Upper lobe of left lung (tissue), 6 donors: Measurements from ENCODE around the gene GBX2. TPM values are rescaled to one million over a fixed set of nuclear protein-coding genes. Genes with fewer than 3 reads are reported as not detected.

Source experiments
- ATAC-seq, 2 donors: fragments of 200-7000 bp; cut with Tn5 transposase; one replicate each; pipeline ENCODE4 v1.9.1; 2022; ENCODE audit warnings: mild to moderate bottlenecking in 2 of 2, moderate library complexity in 2 of 2; ENCODE audit not compliant: low FRiP score in 2 of 2
- DNase-seq, 2 donors: peaks; one replicate each; pipeline ENCODE4 v3.0.0-alpha.2; 2019 to 2020
- H3K27ac ChIP-seq, 4 donors: fragments of 200-600 bp; sonication (generic); one replicate each; pipeline ENCODE4 v1.5.1; 2016 to 2019
- H3K27me3 ChIP-seq, 4 donors: fragments of 200-600 bp; sonication (generic); one replicate each; pipeline ENCODE4 v1.5.1; 2017 to 2019
- H3K36me3 ChIP-seq, 4 donors: fragments of 200-600 bp; sonication (generic); one replicate each; pipeline ENCODE4 v1.5.1; 2016 to 2019
- H3K4me1 ChIP-seq, 4 donors: fragments of 200-600 bp; sonication (generic); one replicate each; pipeline ENCODE4 v1.5.1; 2018 to 2019
- H3K4me3 ChIP-seq, 4 donors: fragments of 200-600 bp; sonication (generic); one replicate each; pipeline ENCODE4 v1.5.1; 2017 to 2019; ENCODE audit warnings: mild to moderate bottlenecking in 2 of 4, moderate library complexity in 1 of 4
- H3K9me3 ChIP-seq, 4 donors: fragments of 200-600 bp; sonication (generic); one replicate each; pipeline ENCODE4 v1.5.1; 2018 to 2019
- EP300 ChIP-seq, 4 donors: sonication (generic); formaldehyde crosslinking; IDR thresholded peaks; one replicate each; pipeline ENCODE4 v1.5.1; 2017; ENCODE audit warnings: antibody characterized with exemption in 4 of 4, control low read depth in 2 of 4
- POLR2A ChIP-seq, 4 donors: fragments of 450-650 bp; IDR thresholded peaks; one replicate each; pipeline ENCODE4 v1.5.1; 2016 to 2017; ENCODE audit warnings: antibody characterized with exemption in 4 of 4, mild to moderate bottlenecking in 2 of 4
- POLR2AphosphoS5 ChIP-seq, 2 donors: sonication (generic); formaldehyde crosslinking; IDR thresholded peaks; one replicate each; pipeline ENCODE4 v1.5.1; 2017; ENCODE audit warnings: antibody characterized with exemption in 2 of 2
- WGBS, 2 donors: methylation state at CpG; one replicate each; pipeline ENCODE4 v1.1.5; 2017 to 2018; 5-methylcytosine and 5-hydroxymethylcytosine counted together
- total RNA-seq, 6 donors: library from RNA; depleted of rRNA in 4 of 6; stranded (reverse); fragments of >200 nt in 4 of 6; gene quantifications; one replicate each; pipeline versions ENCODE4 v1.1.0 to v1.2.1, GENCODE V29; 2016 to 2021
- TF ChIP-seq, protein P1 (sequence below), 6 experiments: fragments of 450-650 bp in 4 of 6; fragments of 200-600 bp in 2 of 6; sonication (generic) in 2 of 6; IDR thresholded peaks; one replicate each; pipeline ENCODE4 v1.5.1; 2016 to 2019; ENCODE audit warnings: antibody characterized with exemption in 6 of 6
- donor health status: DM: no; HTN: no; CAD: no; lungs with moderate emphysema.
- donor health status: DM: no; HTN: yes; CAD: no; lungs with severe emphysema.

GBX2 gene
- total RNA-seq, 6 donors from 2014 or later: not detected

GRCh38 chr2:236169741-236170589, 1.8 kb upstream of the GBX2 start:
- Histone ChIP-seq H3K36me3 (no peaks in the 10 kb centered on the region), H3K27me3 (peaks cover 2 to 90% (median 62%) of the 10 kb centered on the region in 4 donors), H3K9me3 (no peaks in the 10 kb centered on the region), H3K4me3 (no peak overlapping the region), H3K27ac (no peak overlapping the region), H3K4me1 (peaks cover 35 to 52% (median 41%) of the 10 kb centered on the region in 4 donors)
- ATAC-seq: no peak
- WGBS, 2 donors: 7 to 9% methylated on average over 35 to 38 of the region's 38 CpGs
- TF ChIP-seq POLR2AphosphoS5 (IDR thresholded peaks at IDR 0.05) (no peak), EP300 (IDR thresholded peaks at IDR 0.05) (no peak), POLR2A (IDR thresholded peaks at IDR 0.05) (no peak)
- TF ChIP-seq, protein P1, sequence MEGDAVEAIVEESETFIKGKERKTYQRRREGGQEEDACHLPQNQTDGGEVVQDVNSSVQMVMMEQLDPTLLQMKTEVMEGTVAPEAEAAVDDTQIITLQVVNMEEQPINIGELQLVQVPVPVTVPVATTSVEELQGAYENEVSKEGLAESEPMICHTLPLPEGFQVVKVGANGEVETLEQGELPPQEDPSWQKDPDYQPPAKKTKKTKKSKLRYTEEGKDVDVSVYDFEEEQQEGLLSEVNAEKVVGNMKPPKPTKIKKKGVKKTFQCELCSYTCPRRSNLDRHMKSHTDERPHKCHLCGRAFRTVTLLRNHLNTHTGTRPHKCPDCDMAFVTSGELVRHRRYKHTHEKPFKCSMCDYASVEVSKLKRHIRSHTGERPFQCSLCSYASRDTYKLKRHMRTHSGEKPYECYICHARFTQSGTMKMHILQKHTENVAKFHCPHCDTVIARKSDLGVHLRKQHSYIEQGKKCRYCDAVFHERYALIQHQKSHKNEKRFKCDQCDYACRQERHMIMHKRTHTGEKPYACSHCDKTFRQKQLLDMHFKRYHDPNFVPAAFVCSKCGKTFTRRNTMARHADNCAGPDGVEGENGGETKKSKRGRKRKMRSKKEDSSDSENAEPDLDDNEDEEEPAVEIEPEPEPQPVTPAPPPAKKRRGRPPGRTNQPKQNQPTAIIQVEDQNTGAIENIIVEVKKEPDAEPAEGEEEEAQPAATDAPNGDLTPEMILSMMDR (IDR thresholded peaks at IDR 0.05): no peak
- no peak for DNase-seq

- Histone ChIP-seq H3K4me3 (no peak overlapping the region), H3K27me3 (peaks cover 2 to 91% (median 67%) of the 10 kb centered on the region in 4 donors), H3K36me3 (no peaks in the 10 kb centered on the region), H3K9me3 (no peaks in the 10 kb centered on the region), H3K27ac (no peak overlapping the region), H3K4me1 (peaks cover 42 to 59% (median 48%) of the 10 kb centered on the region in 4 donors)
- DNase-seq (no peak), ATAC-seq (no peak)
- TF ChIP-seq, protein P1 (IDR thresholded peaks at IDR 0.05): no peak
- no peak for TF ChIP-seq EP300 (IDR thresholded peaks at IDR 0.05)
- TF ChIP-seq POLR2AphosphoS5 (IDR thresholded peaks at IDR 0.05): no peak
- no peak for TF ChIP-seq POLR2A (IDR thresholded peaks at IDR 0.05)
- WGBS, 2 donors: 7 to 10% methylated on average over 35 to 36 of the region's 36 CpGs
These were observed 1.1 kb upstream of the GBX2 start for GRCh38 chr2:236169151-236169721.

DNA sequence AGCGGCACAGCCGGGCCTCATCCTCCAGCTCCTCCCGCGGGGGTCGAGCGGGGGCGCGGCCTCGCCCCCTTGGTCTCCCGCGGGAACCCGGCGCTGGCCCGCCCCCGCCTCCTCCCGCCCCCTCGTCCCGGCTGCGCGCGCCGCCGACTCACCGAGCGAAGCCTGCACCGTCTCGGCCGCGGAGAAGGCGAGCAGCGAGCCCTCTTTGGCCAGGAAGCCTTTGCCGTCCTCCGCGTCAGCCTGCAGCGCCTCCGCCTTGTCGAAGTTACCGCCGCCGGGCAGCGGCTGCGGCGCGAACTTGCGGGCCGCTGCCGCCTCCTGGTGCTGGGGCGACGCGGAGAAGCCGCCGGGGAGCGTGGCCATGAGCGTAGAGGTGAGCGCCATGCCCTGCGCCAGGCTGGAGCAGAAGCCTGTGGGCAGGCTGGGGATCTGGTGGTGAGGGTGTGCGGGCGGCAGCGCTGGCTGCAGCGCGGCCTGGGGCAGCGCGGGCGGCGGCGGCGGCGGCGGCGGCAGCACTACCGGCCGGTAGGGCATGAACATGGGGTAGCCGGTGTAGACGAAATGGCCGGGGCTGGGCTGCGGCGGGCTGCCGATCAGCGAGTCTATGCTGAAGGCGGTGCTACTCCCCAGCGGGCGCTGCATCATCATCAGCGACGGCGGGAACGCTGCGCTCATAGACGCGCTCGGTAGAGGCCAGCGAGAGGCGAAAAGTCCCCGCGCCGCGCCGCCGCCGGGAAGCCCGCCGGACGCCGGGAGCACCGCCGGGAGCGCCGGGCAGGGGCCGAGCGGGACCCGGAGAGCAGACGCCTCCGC, 683 bp downstream of the GBX2 start:
- Histone ChIP-seq H3K4me3 (peak overlapping the region in 3 of 4 donors; percentile 18 to 42 (median 32)), H3K27ac (no peak overlapping the region), H3K36me3 (no peaks in the 10 kb centered on the region), H3K27me3 (peaks cover 4 to 89% (median 65%) of the 10 kb centered on the region in 4 donors), H3K9me3 (no peaks in the 10 kb centered on the region), H3K4me1 (peaks cover 50 to 63% (median 59%) of the 10 kb centered on the region in 4 donors)
- ATAC-seq: peak in 1 of 2 donors; percentile 16
- peak in 1 of 2 donors; percentile 84 for DNase-seq
- 0 to 6% methylated on average over 7 to 70 of the region's 112 CpGs for WGBS, 2 donors
- TF ChIP-seq, protein P1 (IDR thresholded peaks at IDR 0.05): peak in 1 of 6 experiments; percentile 14
- no peak for TF ChIP-seq EP300 (IDR thresholded peaks at IDR 0.05)

DNA sequence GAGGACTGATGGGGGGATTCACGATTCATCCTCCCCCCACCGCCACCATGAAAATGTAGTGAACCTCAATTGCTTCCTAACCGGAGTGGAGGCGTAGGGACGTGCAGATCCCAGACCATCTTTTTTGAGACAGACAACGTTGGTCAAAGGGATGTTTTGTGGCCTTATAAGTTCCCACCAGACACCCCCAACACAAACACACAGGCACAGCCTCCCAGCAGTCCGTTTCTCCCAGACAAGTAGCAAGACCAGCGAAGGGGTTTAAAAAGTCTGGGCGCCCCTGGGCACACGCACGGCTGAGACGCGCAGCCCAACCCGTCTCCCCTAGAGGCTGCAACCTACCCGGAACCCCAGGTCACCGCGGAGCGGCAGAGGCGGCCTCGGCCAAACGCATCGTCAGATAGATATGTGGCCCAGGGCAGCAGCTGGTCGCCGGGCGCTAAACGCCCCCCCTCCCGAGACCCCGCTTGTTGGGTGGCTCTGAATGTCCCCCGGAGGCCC, 1.3 kb downstream of the GBX2 start:
- no peak for TF ChIP-seq POLR2AphosphoS5 (IDR thresholded peaks at IDR 0.05)
- peak in 1 of 2 donors; percentile 84 for DNase-seq
- WGBS, 2 donors: 4 to 23% methylated on average over 7 to 22 of the region's 29 CpGs

More for the DNA sequence above, 1.3 kb downstream of the GBX2 start:
- ATAC-seq: no peak
- H3K4me1 ChIP-seq: peaks cover 47 to 60% (median 56%) of the 10 kb centered on the region in 4 donors
- no peak overlapping the region for H3K27ac ChIP-seq
- H3K36me3 ChIP-seq: no peaks in the 10 kb centered on the region
- H3K27me3 ChIP-seq: peaks cover 4 to 90% (median 64%) of the 10 kb centered on the region in 4 donors
- H3K4me3 ChIP-seq: peak overlapping the region in 3 of 4 donors; percentile 18 to 42 (median 32)
- no peaks in the 10 kb centered on the region for H3K9me3 ChIP-seq
